Psoas muscle (tissue), 8 donors: ENCODE results near the gene ACTN2. TPM values are rescaled to one million over a fixed set of nuclear protein-coding genes. Genes with fewer than 3 reads are reported as not detected.

Experiments
- ATAC-seq, 4 donors: fragments of 200-7000 bp; cut with Tn5 transposase; one replicate each; pipeline ENCODE4 v1.9.1; 2020; ENCODE audit warnings: moderate library complexity in 3 of 4, mild to moderate bottlenecking in 2 of 4
- DNase-seq, 2 donors: peaks; one replicate each; pipeline ENCODE4 v3.0.0-alpha.2; 2020
- H3K27ac ChIP-seq: fragments of 200-600 bp; one replicate; pipeline ENCODE4 v1.8.0; 2022
- H3K27me3 ChIP-seq, 3 donors: fragments of 200-600 bp in 1 of 3; one replicate each; pipeline versions ENCODE4 v1.6.1 to v1.8.0; 2013 to 2022; ENCODE audit warnings: low read length in 2 of 3, mild to moderate bottlenecking in 2 of 3, moderate library complexity in 1 of 3; ENCODE audit not compliant: insufficient read depth in 3 of 3
- H3K36me3 ChIP-seq, 2 donors: fragments of 200-600 bp in 1 of 2; one replicate each; pipeline versions ENCODE4 v1.6.1 to v1.8.0; 2013 to 2022; ENCODE audit warnings: low read depth in 1 of 2, mild to moderate bottlenecking in 1 of 2, moderate library complexity in 1 of 2; ENCODE audit not compliant: insufficient read depth in 1 of 2
- H3K4me1 ChIP-seq: fragments of 200-600 bp; one replicate; pipeline ENCODE4 v1.8.0; 2022
- H3K4me3 ChIP-seq: fragments of 200-600 bp; one replicate; pipeline ENCODE4 v1.8.0; 2022; ENCODE audit warnings: mild to moderate bottlenecking
- H3K9me3 ChIP-seq: fragments of 200-600 bp; one replicate; pipeline ENCODE4 v1.8.0; 2022
- CTCF ChIP-seq: fragments of 200-600 bp; IDR thresholded peaks from one replicate; pipeline ENCODE4 v1.8.0; 2022; ENCODE audit warnings: antibody characterized with exemption
- WGBS, 3 donors: extraction: QIAGEN DNeasy Blood & Tissue Kit; methylation state at CpG; one replicate each; pipeline versions ENCODE4 v1.1.6 to v1.1.7; 2013; 5-methylcytosine and 5-hydroxymethylcytosine counted together
- intact Hi-C, 2 donors: fragments of 100-400 bp; cut with DNase I; formaldehyde crosslinking; loops; one replicate each; pipeline versions ENCODE4 v1.11.0 to v1.14.2; 2022
- polyA plus RNA-seq, 3 donors: library from polyadenylated mRNA; stranded (reverse); fragments of 200-250 nt; gene quantifications; one replicate each; pipeline ENCODE4 v1.2.3, GENCODE V29; 2013
- total RNA-seq, 4 donors: library from RNA; stranded (reverse); fragmentation: NEBNext Ultra II Directional in 2 of 4; extraction: Animal tissue kit (Norgen Biotek cat#: 25700) in 2 of 4; gene quantifications; one replicate each; pipeline versions ENCODE4 v1.2.1 to v1.2.4, GENCODE V29; 2021 to 2023
- donor health status: healthy with polysubstance abuse.
- donor health status: DM: no; HTN: no; CAD: no; lungs with moderate emphysema.
- donor health status: Bipolar disorder and iron deficiency.
- donor health status: healthy.
- donor health status: DM: yes; HTN: yes; CAD: no.
- donor health status: DM: no; HTN: no; CAD: no.
- donor health status: DM: no; HTN: no; CAD: no.
- donor health status: DM: yes; HTN: yes; CAD: no.

Gene ACTN2
- total and polyA plus RNA-seq, 7 donors: 792 to 4,645 (median 2,645) TPM

- peak in 1 of 4 donors; percentile 16 for ATAC-seq
- Histone ChIP-seq H3K4me1 (no peaks in the 10 kb centered on the region), H3K9me3 (no peaks in the 10 kb centered on the region), H3K36me3 (peaks cover 0 to 30% of the 10 kb centered on the region in 2 donors), H3K4me3 (no peak overlapping the region), H3K27ac (no peak overlapping the region), H3K27me3 (no peaks in the 10 kb centered on the region)
- no peak for TF ChIP-seq CTCF
- intact Hi-C loops: no loop called here
- WGBS, 3 donors: 39 to 53% (median 51%) methylated on average over 6 of the region's 6 CpGs
- DNase-seq: no peak
Measured at GRCh38 chr1:236767276-236767675, 81.0 kb downstream of the ACTN2 start.

GRCh38 chr1:236768601-236769000 lies 82.3 kb downstream of the ACTN2 start:
- Histone ChIP-seq H3K27ac (no peak overlapping the region), H3K4me1 (no peaks in the 10 kb centered on the region), H3K9me3 (no peaks in the 10 kb centered on the region), H3K4me3 (no peak overlapping the region), H3K27me3 (no peaks in the 10 kb centered on the region), H3K36me3 (peaks cover 0 to 17% of the 10 kb centered on the region in 2 donors)
- intact Hi-C loops: no loop called here
- ATAC-seq: peak; percentile 14 to 32 (median 18)
- TF ChIP-seq CTCF: no peak
- no peak for DNase-seq

GRCh38 chr1:236773919-236774318 lies 87.6 kb downstream of the ACTN2 start:
- H3K4me3 ChIP-seq: no peak overlapping the region
- H3K27ac ChIP-seq: no peak overlapping the region
- TF ChIP-seq CTCF: no peak
- H3K27me3 ChIP-seq: peaks cover 0 to 3% (median 0%) of the 10 kb centered on the region in 3 donors
- H3K36me3 ChIP-seq: no peaks in the 10 kb centered on the region
- ATAC-seq (peak; percentile 11 to 37 (median 13)), DNase-seq (no peak)
- WGBS, 3 donors: 72 to 75% (median 74%) methylated on average over 3 of the region's 3 CpGs
- peaks cover 2% of the 10 kb centered on the region for H3K9me3 ChIP-seq
- H3K4me1 ChIP-seq: no peaks in the 10 kb centered on the region
- intact Hi-C loops: loop anchor here in 1 of 2 donors (5.0 kb wide), 1 partner anchor 162 kb away; no protein-coding TSS in a partner anchor

GRCh38 chr1:236774926-236775325 lies 88.6 kb downstream of the ACTN2 start:
- Histone ChIP-seq H3K9me3 (peaks cover 8% of the 10 kb centered on the region), H3K36me3 (no peaks in the 10 kb centered on the region), H3K4me3 (no peak overlapping the region), H3K27me3 (peaks cover 0 to 3% (median 0%) of the 10 kb centered on the region in 3 donors), H3K4me1 (no peaks in the 10 kb centered on the region), H3K27ac (no peak overlapping the region)
- intact Hi-C loops: loop anchor here in 1 of 2 donors (5.0 kb wide), 1 partner anchor 163 kb away; no protein-coding TSS in a partner anchor
- DNase-seq (no peak), ATAC-seq (peak; percentile 58 to 62 (median 60))
- WGBS, 3 donors: 32 to 38% (median 36%) methylated on average over 3 of the region's 3 CpGs
- peak; percentile 49 for TF ChIP-seq CTCF

GRCh38 chr1:236779312-236779711 lies 93.0 kb downstream of the ACTN2 start:
- DNase-seq: no peak
- ATAC-seq: no peak
- Histone ChIP-seq H3K27me3 (peaks cover 0 to 3% (median 0%) of the 10 kb centered on the region in 3 donors), H3K4me3 (no peak overlapping the region), H3K4me1 (no peaks in the 10 kb centered on the region), H3K36me3 (no peaks in the 10 kb centered on the region), H3K9me3 (peaks cover 8% of the 10 kb centered on the region), H3K27ac (no peak overlapping the region)
- intact Hi-C loops: no loop called here
- TF ChIP-seq CTCF: no peak
- 86 to 93% (median 92%) methylated on average over 2 of the region's 2 CpGs for WGBS, 3 donors
